ENCODE data around the gene MBD4. TPM values are rescaled to one million over a fixed set of nuclear protein-coding genes. Genes with fewer than 3 reads are reported as not detected.

MBD4 gene
- polyA plus RNA-seq, 1 donor (not counting 4 experiments of a cell fraction or from before 2014, with no cell fraction given), result 35.0 TPM

DNA sequence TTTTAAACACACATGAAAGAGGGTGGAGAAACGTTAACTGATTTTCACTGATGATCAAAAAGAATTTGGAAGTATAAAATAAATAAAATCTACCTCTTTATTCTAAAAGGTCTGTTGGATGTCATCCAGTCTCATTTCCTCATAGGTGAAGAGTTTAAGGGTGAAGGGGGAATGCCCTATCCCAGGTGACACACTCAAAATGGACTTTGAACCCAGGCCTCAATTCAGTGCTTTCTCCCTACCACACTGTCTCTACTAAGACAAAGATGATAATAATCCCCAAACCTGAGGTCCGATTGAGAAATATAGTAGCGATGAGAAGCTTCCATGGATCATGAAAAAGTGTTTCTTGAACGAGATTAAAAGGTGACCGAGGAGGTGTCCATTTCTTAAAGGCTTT is 6.2 kb downstream of the MBD4 start:
- H3K9me1 ChIP-seq (ENCODE audit: control insufficient read depth, extremely low read depth, insufficient read depth, low read length), result no peaks in the 10 kb centered on the region
- H3K9ac ChIP-seq (ENCODE audit: control insufficient read depth, extremely low read depth, insufficient read depth, low read length), result no peak overlapping the region
- no peak for DNase-seq (ENCODE audit: low read depth, low spot score)
- no peaks in the 10 kb centered on the region for H3K9me3 ChIP-seq (ENCODE audit: control insufficient read depth, low read depth, low read length)
- H4K20me1 ChIP-seq (ENCODE audit: control insufficient read depth, extremely low read depth, insufficient read depth, low read length), result no peaks in the 10 kb centered on the region
- dilution Hi-C loops (cut with MboI; ENCODE audit: extremely low pct_ligation_motif_present, low sequenced_read_pairs), result no loop called here
- peaks cover 17 to 36% of the 10 kb centered on the region in 2 experiments for H3K36me3 ChIP-seq (ENCODE audit: control insufficient read depth in 2 of 2, extremely low read depth in 1 of 2, insufficient read depth in 2 of 2, low read length in 2 of 2)
- peaks cover 23% of the 10 kb centered on the region for H3K4me1 ChIP-seq (ENCODE audit: control insufficient read depth, extremely low read depth, insufficient read depth, low read length)
- no peak overlapping the region for H3K4me3 ChIP-seq (ENCODE audit: control insufficient read depth in 2 of 3, extremely low read depth in 1 of 3, insufficient read depth in 2 of 3, low read depth in 1 of 3, low read length in 3 of 3)
- H3K27me3 ChIP-seq (ENCODE audit: control insufficient read depth, extremely low read depth, insufficient read depth, low read length), result no peaks in the 10 kb centered on the region
- FAIRE-seq, result no peak
- no peak overlapping the region for H3K27ac ChIP-seq (ENCODE audit: control insufficient read depth, insufficient read depth, low read length)
- H3K4me2 ChIP-seq (ENCODE audit: control insufficient read depth, extremely low read depth, insufficient read depth, low read depth, low read length), result no peak overlapping the region
- TF ChIP-seq, protein P1, sequence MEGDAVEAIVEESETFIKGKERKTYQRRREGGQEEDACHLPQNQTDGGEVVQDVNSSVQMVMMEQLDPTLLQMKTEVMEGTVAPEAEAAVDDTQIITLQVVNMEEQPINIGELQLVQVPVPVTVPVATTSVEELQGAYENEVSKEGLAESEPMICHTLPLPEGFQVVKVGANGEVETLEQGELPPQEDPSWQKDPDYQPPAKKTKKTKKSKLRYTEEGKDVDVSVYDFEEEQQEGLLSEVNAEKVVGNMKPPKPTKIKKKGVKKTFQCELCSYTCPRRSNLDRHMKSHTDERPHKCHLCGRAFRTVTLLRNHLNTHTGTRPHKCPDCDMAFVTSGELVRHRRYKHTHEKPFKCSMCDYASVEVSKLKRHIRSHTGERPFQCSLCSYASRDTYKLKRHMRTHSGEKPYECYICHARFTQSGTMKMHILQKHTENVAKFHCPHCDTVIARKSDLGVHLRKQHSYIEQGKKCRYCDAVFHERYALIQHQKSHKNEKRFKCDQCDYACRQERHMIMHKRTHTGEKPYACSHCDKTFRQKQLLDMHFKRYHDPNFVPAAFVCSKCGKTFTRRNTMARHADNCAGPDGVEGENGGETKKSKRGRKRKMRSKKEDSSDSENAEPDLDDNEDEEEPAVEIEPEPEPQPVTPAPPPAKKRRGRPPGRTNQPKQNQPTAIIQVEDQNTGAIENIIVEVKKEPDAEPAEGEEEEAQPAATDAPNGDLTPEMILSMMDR (optimal IDR thresholded peaks at IDR 0.05 in 1 of 3, IDR thresholded peaks at IDR 0.05 in 1 of 3, conservative IDR thresholded peaks at IDR 0.05 in 1 of 3; ENCODE audit: extremely low read depth in 1 of 3, insufficient read depth in 2 of 3, low read length in 3 of 3), result no peak
- no peak for TF ChIP-seq EZH2 (IDR thresholded peaks at IDR 0.05; ENCODE audit: low read length)
- peaks cover 11% of the 10 kb centered on the region for H3K79me2 ChIP-seq (ENCODE audit: control insufficient read depth, insufficient read depth, low read length)
- no peak overlapping the region for H2AFZ ChIP-seq (ENCODE audit: control insufficient read depth, low read length)

DNA sequence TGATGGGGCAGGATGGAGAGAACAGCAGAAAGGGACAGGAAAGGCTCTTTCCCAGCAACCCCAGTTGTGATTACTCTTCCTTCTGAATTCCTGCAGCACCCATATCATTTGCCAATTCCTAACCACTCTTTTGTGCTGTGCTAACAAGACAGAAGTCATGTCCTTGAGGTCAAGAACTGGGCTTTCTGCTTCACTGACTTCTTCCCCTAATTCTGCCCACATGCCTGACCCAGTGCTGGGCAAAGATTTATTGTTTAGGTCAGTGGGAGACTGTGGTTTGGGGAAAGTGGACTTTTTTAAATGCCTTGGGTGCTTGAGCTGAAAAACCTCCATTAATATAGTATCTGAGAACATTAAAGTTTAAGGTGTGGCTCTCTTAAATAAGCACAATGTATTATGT is 7.1 kb downstream of the MBD4 start:
- Histone ChIP-seq H3K27me3 (ENCODE audit: control insufficient read depth, extremely low read depth, insufficient read depth, low read length) (no peaks in the 10 kb centered on the region), H3K4me3 (ENCODE audit: control insufficient read depth in 2 of 3, extremely low read depth in 1 of 3, insufficient read depth in 2 of 3, low read depth in 1 of 3, low read length in 3 of 3) (no peak overlapping the region), H3K9ac (ENCODE audit: control insufficient read depth, extremely low read depth, insufficient read depth, low read length) (no peak overlapping the region), H3K9me1 (ENCODE audit: control insufficient read depth, extremely low read depth, insufficient read depth, low read length) (no peaks in the 10 kb centered on the region), H2AFZ (ENCODE audit: control insufficient read depth, low read length) (no peak overlapping the region), H3K79me2 (ENCODE audit: control insufficient read depth, insufficient read depth, low read length) (peaks cover 8% of the 10 kb centered on the region), H3K9me3 (ENCODE audit: control insufficient read depth, low read depth, low read length) (no peaks in the 10 kb centered on the region), H3K27ac (ENCODE audit: control insufficient read depth, insufficient read depth, low read length) (no peak overlapping the region), H4K20me1 (ENCODE audit: control insufficient read depth, extremely low read depth, insufficient read depth, low read length) (no peaks in the 10 kb centered on the region), H3K36me3 (ENCODE audit: control insufficient read depth in 2 of 2, extremely low read depth in 1 of 2, insufficient read depth in 2 of 2, low read length in 2 of 2) (peaks cover 17 to 36% of the 10 kb centered on the region in 2 experiments), H3K4me1 (ENCODE audit: control insufficient read depth, extremely low read depth, insufficient read depth, low read length) (peaks cover 25% of the 10 kb centered on the region), H3K4me2 (ENCODE audit: control insufficient read depth, extremely low read depth, insufficient read depth, low read depth, low read length) (no peak overlapping the region)
- DNase-seq (ENCODE audit: low read depth, low spot score), result no peak
- dilution Hi-C loops (cut with MboI; ENCODE audit: extremely low pct_ligation_motif_present, low sequenced_read_pairs), result no loop called here
- TF ChIP-seq, protein P1 (optimal IDR thresholded peaks at IDR 0.05 in 1 of 3, IDR thresholded peaks at IDR 0.05 in 1 of 3, conservative IDR thresholded peaks at IDR 0.05 in 1 of 3; ENCODE audit: extremely low read depth in 1 of 3, insufficient read depth in 2 of 3, low read length in 3 of 3), result no peak
- TF ChIP-seq EZH2 (IDR thresholded peaks at IDR 0.05; ENCODE audit: low read length), result no peak
- FAIRE-seq, result no peak
